Left ventricle myocardium inferior (tissue), 1 donor: ENCODE measurements around the gene PLIN4. TPM values are rescaled to one million over a fixed set of nuclear protein-coding genes. Genes with fewer than 3 reads are reported as not detected.

Experiments used
- DNase-seq: peaks from one replicate; pipeline ENCODE4 v3.0.0-alpha.2; 2020
- H3K27ac ChIP-seq: fragments of 200-600 bp; replicated peaks from 2 replicates; pipeline ENCODE4 v1.8.0; 2021
- H3K27me3 ChIP-seq: fragments of 200-600 bp; 2 replicates; pipeline ENCODE4 v1.8.0; 2021; ENCODE audit warnings: low read depth
- H3K36me3 ChIP-seq: fragments of 200-600 bp; 2 replicates; pipeline ENCODE4 v1.8.0; 2021
- H3K4me1 ChIP-seq: fragments of 200-600 bp; 2 replicates; pipeline ENCODE4 v1.8.0; 2021
- H3K4me3 ChIP-seq: fragments of 200-600 bp; 2 replicates; pipeline ENCODE4 v1.8.0; 2021; ENCODE audit warnings: mild to moderate bottlenecking, moderate library complexity
- H3K9me3 ChIP-seq: fragments of 200-600 bp; replicated peaks from 2 replicates; pipeline ENCODE4 v1.8.0; 2021
- intact Hi-C: fragments of 100-400 bp; cut with micrococcal nuclease; formaldehyde crosslinking; loops from one replicate; pipeline ENCODE4 v1.11.0; 2022
- total RNA-seq: library from RNA; stranded (reverse); fragmentation: NEBNext Ultra II Directional; extraction: Animal tissue kit (Norgen Biotek cat#: 25700); gene quantifications from one replicate; pipeline ENCODE4 v1.2.1, GENCODE V29; 2021
- TF ChIP-seq, protein P1 (sequence below): fragments of 200-600 bp; IDR thresholded peaks from 2 replicates; pipeline ENCODE4 v1.8.0; 2021; ENCODE audit warnings: antibody characterized with exemption, mild to moderate bottlenecking, borderline replicate concordance
- donor health status: DM: no; HTN: yes; CAD: no; lungs with severe emphysema.

PLIN4 gene
- total RNA-seq, 1 donor from 2014 or later = 162 TPM

DNA sequence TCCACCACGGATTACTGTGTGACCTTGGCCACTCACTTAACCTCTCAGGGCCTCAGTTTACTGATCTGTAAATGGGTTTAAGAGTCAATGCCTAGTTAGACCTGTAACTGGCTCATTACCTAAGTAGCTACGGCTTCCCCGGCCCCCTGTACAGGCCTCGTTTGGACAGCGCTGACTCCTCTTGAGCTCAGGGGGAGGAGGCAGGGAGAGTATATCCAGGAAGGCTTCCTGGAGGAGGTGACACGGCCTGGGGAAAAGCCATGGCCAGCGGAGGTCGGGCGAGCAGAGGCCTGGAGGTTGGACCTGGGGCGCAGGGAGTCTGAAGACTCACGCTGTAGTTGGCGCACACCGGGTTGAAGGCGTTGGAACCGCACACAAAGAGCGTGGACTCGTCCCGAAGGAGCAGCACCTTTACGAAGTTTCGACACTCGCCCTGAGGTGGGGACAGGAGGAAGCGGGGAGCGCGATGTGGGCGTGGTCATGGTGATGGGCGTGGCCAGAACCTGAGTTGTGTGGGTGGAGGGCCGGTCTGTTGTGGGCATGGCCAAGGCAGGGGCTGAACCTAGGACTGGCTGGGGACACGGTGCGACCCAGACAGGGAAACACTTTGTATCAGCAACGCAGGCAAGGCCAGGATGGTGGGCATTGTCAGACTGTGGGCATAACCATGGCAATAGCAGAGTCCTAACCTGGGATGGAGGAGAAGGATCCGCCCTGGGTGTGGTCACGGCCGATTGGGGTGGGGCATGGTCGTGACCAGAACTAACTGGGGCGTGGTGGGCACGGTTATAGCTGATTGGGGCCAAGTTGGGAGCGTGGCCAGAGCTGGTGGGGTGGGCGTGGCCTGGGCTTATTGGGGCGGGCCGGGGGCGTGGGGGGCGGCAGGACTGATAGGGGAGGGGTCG is 37.6 kb upstream of the PLIN4 start:
- TF ChIP-seq, protein P1, sequence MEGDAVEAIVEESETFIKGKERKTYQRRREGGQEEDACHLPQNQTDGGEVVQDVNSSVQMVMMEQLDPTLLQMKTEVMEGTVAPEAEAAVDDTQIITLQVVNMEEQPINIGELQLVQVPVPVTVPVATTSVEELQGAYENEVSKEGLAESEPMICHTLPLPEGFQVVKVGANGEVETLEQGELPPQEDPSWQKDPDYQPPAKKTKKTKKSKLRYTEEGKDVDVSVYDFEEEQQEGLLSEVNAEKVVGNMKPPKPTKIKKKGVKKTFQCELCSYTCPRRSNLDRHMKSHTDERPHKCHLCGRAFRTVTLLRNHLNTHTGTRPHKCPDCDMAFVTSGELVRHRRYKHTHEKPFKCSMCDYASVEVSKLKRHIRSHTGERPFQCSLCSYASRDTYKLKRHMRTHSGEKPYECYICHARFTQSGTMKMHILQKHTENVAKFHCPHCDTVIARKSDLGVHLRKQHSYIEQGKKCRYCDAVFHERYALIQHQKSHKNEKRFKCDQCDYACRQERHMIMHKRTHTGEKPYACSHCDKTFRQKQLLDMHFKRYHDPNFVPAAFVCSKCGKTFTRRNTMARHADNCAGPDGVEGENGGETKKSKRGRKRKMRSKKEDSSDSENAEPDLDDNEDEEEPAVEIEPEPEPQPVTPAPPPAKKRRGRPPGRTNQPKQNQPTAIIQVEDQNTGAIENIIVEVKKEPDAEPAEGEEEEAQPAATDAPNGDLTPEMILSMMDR = no peak
- intact Hi-C loops = no loop called here
- Histone ChIP-seq H3K27ac (no peak overlapping the region), H3K36me3 (peaks cover 26% of the 10 kb centered on the region), H3K9me3 (no peaks in the 10 kb centered on the region), H3K4me3 (no peak overlapping the region), H3K27me3 (peaks cover 4% of the 10 kb centered on the region), H3K4me1 (peaks cover 28% of the 10 kb centered on the region)
- DNase-seq = no peak

DNA sequence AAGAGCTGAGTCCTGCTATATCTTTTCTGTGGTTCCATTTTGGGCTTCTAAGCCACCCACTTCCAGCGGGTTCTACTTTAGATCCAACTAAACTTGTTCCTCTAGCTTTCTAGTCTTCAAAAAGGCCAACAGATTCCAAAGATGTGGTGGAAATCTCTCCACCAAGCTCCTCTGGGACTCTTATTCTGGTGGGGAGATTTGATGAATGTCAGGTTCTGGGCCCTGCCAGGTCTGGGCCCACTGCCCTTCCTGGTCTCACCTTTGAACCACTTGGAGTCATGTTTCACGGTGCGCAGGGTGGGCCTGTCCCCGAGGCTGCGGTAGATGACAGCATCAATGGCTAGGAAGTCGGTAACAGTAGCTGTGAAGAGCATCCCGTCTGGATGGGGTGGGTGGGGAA is 36.4 kb upstream of the PLIN4 start:
- TF ChIP-seq, protein P1 = no peak
- Histone ChIP-seq H3K4me3 (no peak overlapping the region), H3K27me3 (peaks cover 4% of the 10 kb centered on the region), H3K4me1 (peaks cover 22% of the 10 kb centered on the region), H3K9me3 (no peaks in the 10 kb centered on the region), H3K27ac (no peak overlapping the region), H3K36me3 (peaks cover 36% of the 10 kb centered on the region)
- DNase-seq = no peak
- intact Hi-C loops = no loop called here

DNA sequence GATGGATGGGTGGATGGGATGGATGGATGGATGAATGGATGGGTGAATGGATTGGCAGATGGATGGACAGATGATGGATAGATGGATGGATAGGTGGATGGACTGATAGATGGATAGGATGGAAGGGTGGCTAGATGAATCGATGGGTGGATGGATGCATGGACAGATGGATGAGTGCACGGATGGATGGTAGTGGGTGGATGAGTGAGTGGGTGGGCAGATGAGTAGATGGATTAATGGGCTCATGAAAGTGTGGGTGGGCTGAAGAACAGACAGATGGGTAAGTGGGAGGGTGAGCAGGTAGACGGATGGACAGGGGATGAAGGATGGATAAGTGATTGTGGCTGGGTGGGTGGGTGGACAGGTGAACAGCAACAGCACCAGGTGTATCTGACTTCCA is 35.5 kb upstream of the PLIN4 start:
- no peak overlapping the region for H3K27ac ChIP-seq
- H3K4me1 ChIP-seq = peaks cover 21% of the 10 kb centered on the region
- H3K36me3 ChIP-seq = peaks cover 41% of the 10 kb centered on the region
- intact Hi-C loops = loop anchor here (2.0 kb wide), 1 partner anchor 23 kb away; no protein-coding TSS in a partner anchor
- no peak overlapping the region for H3K4me3 ChIP-seq
- H3K9me3 ChIP-seq = no peaks in the 10 kb centered on the region
- H3K27me3 ChIP-seq = peaks cover 4% of the 10 kb centered on the region
- TF ChIP-seq, protein P1 = no peak
- DNase-seq = no peak

DNA sequence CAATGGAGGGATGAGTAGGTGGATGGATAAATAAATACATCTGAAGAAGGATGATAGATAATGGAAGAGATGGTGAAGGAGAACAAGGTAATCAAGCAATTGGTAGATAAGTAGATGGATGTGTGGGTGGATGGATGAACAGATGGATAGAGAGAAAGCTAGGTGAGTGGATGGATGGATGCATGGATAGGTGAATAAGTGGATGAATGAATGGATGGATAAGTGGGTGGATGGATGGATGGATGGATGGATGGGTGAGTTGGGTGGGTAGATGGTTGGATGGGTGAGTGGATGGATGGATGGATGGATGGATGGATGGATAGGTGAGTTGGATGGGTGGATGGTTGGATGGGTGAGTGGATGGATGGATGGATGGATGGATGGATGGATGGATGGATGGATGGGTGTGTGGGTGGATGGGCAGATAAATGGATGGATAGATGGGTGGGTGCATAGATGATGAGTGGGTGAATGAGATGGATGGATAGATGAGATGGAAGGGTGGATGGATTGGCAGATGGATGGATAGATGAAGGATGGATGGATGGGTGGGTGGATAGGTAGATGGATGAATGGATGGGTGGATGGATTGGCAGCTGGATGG is 34.9 kb upstream of the PLIN4 start:
- Histone ChIP-seq H3K27ac (no peak overlapping the region), H3K36me3 (peaks cover 47% of the 10 kb centered on the region), H3K4me3 (no peak overlapping the region), H3K4me1 (peaks cover 15% of the 10 kb centered on the region), H3K27me3 (peaks cover 4% of the 10 kb centered on the region), H3K9me3 (no peaks in the 10 kb centered on the region)
- no peak for DNase-seq
- TF ChIP-seq, protein P1 = no peak
- intact Hi-C loops = loop anchor here (2.0 kb wide), 1 partner anchor 24 kb away; no protein-coding TSS in a partner anchor

DNA sequence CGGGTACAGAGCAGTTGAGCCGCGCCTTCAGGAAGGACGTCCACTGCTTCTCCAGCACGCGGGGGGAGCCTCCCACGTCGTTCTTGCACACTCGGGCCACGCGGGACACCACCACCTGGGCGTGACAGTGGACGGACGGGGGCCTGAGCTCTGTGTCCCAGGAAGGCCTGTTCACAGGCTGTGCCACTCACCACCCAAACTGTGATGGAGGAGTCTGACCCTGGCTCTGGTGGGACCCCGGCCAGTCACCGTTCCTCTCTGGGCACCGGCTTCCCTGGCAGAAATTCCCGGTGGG is 34.2 kb upstream of the PLIN4 start:
- Histone ChIP-seq H3K9me3 (no peaks in the 10 kb centered on the region), H3K4me1 (peaks cover 8% of the 10 kb centered on the region), H3K27ac (no peak overlapping the region), H3K27me3 (no peaks in the 10 kb centered on the region), H3K36me3 (peaks cover 52% of the 10 kb centered on the region), H3K4me3 (no peak overlapping the region)
- TF ChIP-seq, protein P1 = no peak
- no peak for DNase-seq
- intact Hi-C loops = loop anchor here (2.0 kb wide), 1 partner anchor 24 kb away; no protein-coding TSS in a partner anchor
